ENCODE results near the gene MARCO. TPM values are rescaled to one million over a fixed set of nuclear protein-coding genes. Genes with fewer than 3 reads are reported as not detected.

MARCO gene
- polyA plus RNA-seq, 1 donor (not counting 4 experiments of a cell fraction or from before 2014, with no cell fraction given): 0.13 TPM

GRCh38 chr2:118922254-118922653, 19.7 kb upstream of the MARCO start:
- Histone ChIP-seq H3K4me1 (ENCODE audit: control insufficient read depth, extremely low read depth, insufficient read depth, low read length) (no peaks in the 10 kb centered on the region), H3K9ac (ENCODE audit: control insufficient read depth, extremely low read depth, insufficient read depth, low read length) (no peak overlapping the region), H3K9me1 (ENCODE audit: control insufficient read depth, extremely low read depth, insufficient read depth, low read length) (no peaks in the 10 kb centered on the region), H3K79me2 (ENCODE audit: control insufficient read depth, insufficient read depth, low read length) (no peaks in the 10 kb centered on the region), H3K27ac (ENCODE audit: control insufficient read depth, insufficient read depth, low read length) (no peak overlapping the region), H3K36me3 (ENCODE audit: control insufficient read depth in 2 of 2, extremely low read depth in 1 of 2, insufficient read depth in 2 of 2, low read length in 2 of 2) (no peaks in the 10 kb centered on the region), H3K4me3 (ENCODE audit: control insufficient read depth in 2 of 3, extremely low read depth in 1 of 3, insufficient read depth in 2 of 3, low read depth in 1 of 3, low read length in 3 of 3) (no peak overlapping the region), H3K27me3 (ENCODE audit: control insufficient read depth, extremely low read depth, insufficient read depth, low read length) (peaks cover 16% of the 10 kb centered on the region), H3K9me3 (ENCODE audit: control insufficient read depth, low read depth, low read length) (no peaks in the 10 kb centered on the region), H2AFZ (ENCODE audit: control insufficient read depth, low read length) (no peak overlapping the region), H3K4me2 (ENCODE audit: control insufficient read depth, extremely low read depth, insufficient read depth, low read depth, low read length) (no peak overlapping the region), H4K20me1 (ENCODE audit: control insufficient read depth, extremely low read depth, insufficient read depth, low read length) (no peaks in the 10 kb centered on the region)
- TF ChIP-seq CTCF (optimal IDR thresholded peaks at IDR 0.05 in 1 of 3, IDR thresholded peaks at IDR 0.05 in 1 of 3, conservative IDR thresholded peaks at IDR 0.05 in 1 of 3; ENCODE audit: extremely low read depth in 1 of 3, insufficient read depth in 2 of 3, low read length in 3 of 3) (no peak), EZH2 (IDR thresholded peaks at IDR 0.05; ENCODE audit: low read length) (no peak)
- dilution Hi-C loops (cut with MboI; ENCODE audit: extremely low pct_ligation_motif_present, low sequenced_read_pairs): no loop called here
- DNase-seq (ENCODE audit: low read depth, low spot score) (no peak), FAIRE-seq (no peak)

GRCh38 chr2:118923371-118923770, 18.6 kb upstream of the MARCO start:
- Histone ChIP-seq H2AFZ (ENCODE audit: control insufficient read depth, low read length) (no peak overlapping the region), H3K4me1 (ENCODE audit: control insufficient read depth, extremely low read depth, insufficient read depth, low read length) (no peaks in the 10 kb centered on the region), H4K20me1 (ENCODE audit: control insufficient read depth, extremely low read depth, insufficient read depth, low read length) (no peaks in the 10 kb centered on the region), H3K27ac (ENCODE audit: control insufficient read depth, insufficient read depth, low read length) (no peak overlapping the region), H3K27me3 (ENCODE audit: control insufficient read depth, extremely low read depth, insufficient read depth, low read length) (peaks cover 16% of the 10 kb centered on the region), H3K9ac (ENCODE audit: control insufficient read depth, extremely low read depth, insufficient read depth, low read length) (no peak overlapping the region), H3K9me3 (ENCODE audit: control insufficient read depth, low read depth, low read length) (no peaks in the 10 kb centered on the region), H3K9me1 (ENCODE audit: control insufficient read depth, extremely low read depth, insufficient read depth, low read length) (no peaks in the 10 kb centered on the region), H3K4me3 (ENCODE audit: control insufficient read depth in 2 of 3, extremely low read depth in 1 of 3, insufficient read depth in 2 of 3, low read depth in 1 of 3, low read length in 3 of 3) (no peak overlapping the region), H3K4me2 (ENCODE audit: control insufficient read depth, extremely low read depth, insufficient read depth, low read depth, low read length) (no peak overlapping the region), H3K36me3 (ENCODE audit: control insufficient read depth in 2 of 2, extremely low read depth in 1 of 2, insufficient read depth in 2 of 2, low read length in 2 of 2) (no peaks in the 10 kb centered on the region), H3K79me2 (ENCODE audit: control insufficient read depth, insufficient read depth, low read length) (no peaks in the 10 kb centered on the region)
- TF ChIP-seq CTCF (optimal IDR thresholded peaks at IDR 0.05 in 1 of 3, IDR thresholded peaks at IDR 0.05 in 1 of 3, conservative IDR thresholded peaks at IDR 0.05 in 1 of 3; ENCODE audit: extremely low read depth in 1 of 3, insufficient read depth in 2 of 3, low read length in 3 of 3): no peak
- DNase-seq (ENCODE audit: low read depth, low spot score) (no peak), FAIRE-seq (no peak)
- dilution Hi-C loops (cut with MboI; ENCODE audit: extremely low pct_ligation_motif_present, low sequenced_read_pairs): no loop called here

Data from keratinocyte (primary cell).